NT2/D1 (cell line): ENCODE data around the gene TOMM20.
"Not testable (repeated sequence)": the region's sequence is repeated elsewhere in the genome, so short reads cannot be mapped to it uniquely, and the experiment has no call there.

Experiments used
- DNase-seq: peaks from one replicate; pipeline ENCODE4 v3.0.0-alpha.2; 2011; ENCODE audit warnings: low read depth, low spot score
- H3K27me3 ChIP-seq: 2 replicates; pipeline ENCODE4 v1.6.0; 2011; ENCODE audit warnings: mild to moderate bottlenecking; ENCODE audit not compliant: insufficient read length, insufficient read depth
- H3K36me3 ChIP-seq: 2 replicates; pipeline ENCODE4 v1.6.1; 2011; ENCODE audit warnings: mild to moderate bottlenecking, low read length, mixed read lengths; ENCODE audit not compliant: insufficient read depth, insufficient read length
- H3K4me1 ChIP-seq: 2 replicates; pipeline ENCODE4 v1.5.1; 2011; ENCODE audit not compliant: insufficient read depth, insufficient read length
- H3K4me3 ChIP-seq: 2 replicates; pipeline ENCODE4 v1.5.1; 2011; ENCODE audit warnings: low read depth; ENCODE audit not compliant: insufficient read length
- H3K9ac ChIP-seq: 2 replicates; pipeline ENCODE4 v1.6.0; 2011; ENCODE audit warnings: low read depth; ENCODE audit not compliant: insufficient read length
- H3K9me3 ChIP-seq: 2 replicates; pipeline ENCODE4 v1.5.1; 2011; ENCODE audit warnings: mild to moderate bottlenecking, low read length; ENCODE audit not compliant: insufficient read depth
- SUZ12 ChIP-seq: IDR thresholded peaks from 2 replicates; pipeline ENCODE4 v1.6.1; 2011; ENCODE audit not compliant: insufficient read length, insufficient read depth; ENCODE audit errors: extremely low read depth
- YY1 ChIP-seq: IDR thresholded peaks from 2 replicates; pipeline ENCODE4 v1.6.1; 2011; ENCODE audit not compliant: insufficient read length, insufficient read depth
- ZNF274 ChIP-seq: IDR thresholded peaks from 2 replicates; pipeline ENCODE4 v1.6.1; 2011; ENCODE audit warnings: mild to moderate bottlenecking, low read depth, low read length

TOMM20 gene

GRCh38 chr1:235087906-235088305 is 40.7 kb downstream of the TOMM20 start:
- Histone ChIP-seq H3K9me3 (no peaks in the 10 kb centered on the region), H3K36me3 (no peaks in the 10 kb centered on the region), H3K4me1 (peaks cover 18% of the 10 kb centered on the region), H3K9ac (no peak overlapping the region), H3K4me3 (no peak overlapping the region), H3K27me3 (no peaks in the 10 kb centered on the region)
- TF ChIP-seq ZNF274 (no peak), YY1 (no peak), SUZ12 (no peak)
- no peak for DNase-seq

GRCh38 chr1:235085411-235086117 is 43.1 kb downstream of the TOMM20 start:
- not testable (repeated sequence) for H3K36me3 ChIP-seq, DNase-seq, H3K27me3 ChIP-seq, H3K9ac ChIP-seq, H3K4me3 ChIP-seq, H3K9me3 ChIP-seq
- H3K4me1 ChIP-seq = peaks cover 11% of the 10 kb centered on the region

- peaks cover 13% of the 10 kb centered on the region for H3K4me1 ChIP-seq
- H3K9ac ChIP-seq = not testable (repeated sequence)
Measured at GRCh38 chr1:235080788-235081187, 47.8 kb downstream of the TOMM20 start.

GRCh38 chr1:235080297-235080657 is 48.4 kb downstream of the TOMM20 start:
- H3K36me3 ChIP-seq, DNase-seq, H3K9ac ChIP-seq, H3K27me3 ChIP-seq, H3K9me3 ChIP-seq, H3K4me3 ChIP-seq: not testable (repeated sequence)
- H3K4me1 ChIP-seq = peaks cover 14% of the 10 kb centered on the region

More at GRCh38 chr1:235080788-235081187, 47.8 kb downstream of the TOMM20 start:
- H3K9me3 ChIP-seq, H3K36me3 ChIP-seq, DNase-seq, H3K4me3 ChIP-seq, H3K27me3 ChIP-seq: not testable (repeated sequence)

- DNase-seq = no peak
- H3K27me3 ChIP-seq = no peaks in the 10 kb centered on the region
- H3K4me1 ChIP-seq = peaks cover 18% of the 10 kb centered on the region
- no peaks in the 10 kb centered on the region for H3K36me3 ChIP-seq
- TF ChIP-seq YY1 (no peak), SUZ12 (no peak), ZNF274 (no peak)
- no peak overlapping the region for H3K9ac ChIP-seq
- no peaks in the 10 kb centered on the region for H3K9me3 ChIP-seq
- no peak overlapping the region for H3K4me3 ChIP-seq
Measured at GRCh38 chr1:235079443-235080296, 49.0 kb downstream of the TOMM20 start.

GRCh38 chr1:235078480-235079381 is 49.9 kb downstream of the TOMM20 start:
- Histone ChIP-seq H3K36me3 (no peaks in the 10 kb centered on the region), H3K9me3 (no peaks in the 10 kb centered on the region), H3K9ac (no peak overlapping the region), H3K4me3 (no peak overlapping the region), H3K4me1 (peaks cover 23% of the 10 kb centered on the region), H3K27me3 (no peaks in the 10 kb centered on the region)
- TF ChIP-seq YY1 (no peak), SUZ12 (no peak), ZNF274 (no peak)
- DNase-seq = no peak
